Nephron progenitor cell (in vitro differentiated cells): ENCODE measurements around the gene RPL41.

Source experiments
- DNase-seq: peaks from one replicate; pipeline ENCODE4 v3.0.0; 2021
- H3K27ac Mint-ChIP-seq: 2 replicates; pipeline ENCODE4 v1.8.0; 2021; ENCODE audit warnings: mild to moderate bottlenecking, moderate library complexity, mixed read lengths
- H3K27me3 Mint-ChIP-seq: 2 replicates; pipeline ENCODE4 v1.8.0; 2021; ENCODE audit warnings: mild to moderate bottlenecking, low read depth, mixed read lengths; ENCODE audit not compliant: poor library complexity
- H3K36me3 Mint-ChIP-seq: 2 replicates; pipeline ENCODE4 v1.8.0; 2021; ENCODE audit warnings: low read depth, mixed read lengths
- H3K4me1 Mint-ChIP-seq: 2 replicates; pipeline ENCODE4 v1.8.0; 2021; ENCODE audit warnings: mixed read lengths
- H3K4me3 Mint-ChIP-seq: 2 replicates; pipeline ENCODE4 v1.8.0; 2021; ENCODE audit warnings: mild to moderate bottlenecking, moderate library complexity, mixed read lengths
- H3K9me3 Mint-ChIP-seq: 2 replicates; pipeline ENCODE4 v1.8.0; 2021; ENCODE audit warnings: mild to moderate bottlenecking, moderate library complexity, mixed read lengths
- TF ChIP-seq, protein P1 (sequence below): fragments of 200-600 bp; sonication (generic); IDR thresholded peaks from 2 replicates; pipeline ENCODE4 v1.5.0; 2021; ENCODE audit warnings: antibody characterized with exemption

Gene RPL41

DNA sequence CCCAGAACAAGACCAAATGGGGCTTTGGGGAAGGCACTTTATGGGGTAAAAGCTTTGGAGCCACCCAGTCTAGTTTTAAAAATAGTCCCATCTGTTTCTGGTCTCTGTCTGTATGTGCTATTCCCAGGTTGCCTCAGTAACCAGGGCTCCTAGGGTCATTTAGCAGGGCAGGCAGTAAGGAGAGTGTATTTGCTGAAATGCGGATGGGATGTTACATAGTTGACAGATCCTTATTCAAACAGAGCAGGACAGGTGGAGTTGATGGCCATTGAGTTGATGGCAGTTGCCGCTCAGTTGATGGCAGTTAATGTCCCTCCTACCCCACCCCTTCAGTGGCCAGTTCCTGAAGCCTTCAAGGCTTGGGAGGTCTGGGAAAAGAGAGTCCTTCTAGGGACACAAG is 6.2 kb downstream of the RPL41 start:
- no peak for DNase-seq
- no peak overlapping the region for H3K27ac Mint-ChIP-seq
- TF ChIP-seq, protein P1, sequence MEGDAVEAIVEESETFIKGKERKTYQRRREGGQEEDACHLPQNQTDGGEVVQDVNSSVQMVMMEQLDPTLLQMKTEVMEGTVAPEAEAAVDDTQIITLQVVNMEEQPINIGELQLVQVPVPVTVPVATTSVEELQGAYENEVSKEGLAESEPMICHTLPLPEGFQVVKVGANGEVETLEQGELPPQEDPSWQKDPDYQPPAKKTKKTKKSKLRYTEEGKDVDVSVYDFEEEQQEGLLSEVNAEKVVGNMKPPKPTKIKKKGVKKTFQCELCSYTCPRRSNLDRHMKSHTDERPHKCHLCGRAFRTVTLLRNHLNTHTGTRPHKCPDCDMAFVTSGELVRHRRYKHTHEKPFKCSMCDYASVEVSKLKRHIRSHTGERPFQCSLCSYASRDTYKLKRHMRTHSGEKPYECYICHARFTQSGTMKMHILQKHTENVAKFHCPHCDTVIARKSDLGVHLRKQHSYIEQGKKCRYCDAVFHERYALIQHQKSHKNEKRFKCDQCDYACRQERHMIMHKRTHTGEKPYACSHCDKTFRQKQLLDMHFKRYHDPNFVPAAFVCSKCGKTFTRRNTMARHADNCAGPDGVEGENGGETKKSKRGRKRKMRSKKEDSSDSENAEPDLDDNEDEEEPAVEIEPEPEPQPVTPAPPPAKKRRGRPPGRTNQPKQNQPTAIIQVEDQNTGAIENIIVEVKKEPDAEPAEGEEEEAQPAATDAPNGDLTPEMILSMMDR = no peak
- H3K27me3 Mint-ChIP-seq = peaks cover 3% of the 10 kb centered on the region
- H3K9me3 Mint-ChIP-seq = no peaks in the 10 kb centered on the region
- peaks cover 72% of the 10 kb centered on the region for H3K4me1 Mint-ChIP-seq
- H3K4me3 Mint-ChIP-seq = no peak overlapping the region
- H3K36me3 Mint-ChIP-seq = peaks cover 16% of the 10 kb centered on the region

DNA sequence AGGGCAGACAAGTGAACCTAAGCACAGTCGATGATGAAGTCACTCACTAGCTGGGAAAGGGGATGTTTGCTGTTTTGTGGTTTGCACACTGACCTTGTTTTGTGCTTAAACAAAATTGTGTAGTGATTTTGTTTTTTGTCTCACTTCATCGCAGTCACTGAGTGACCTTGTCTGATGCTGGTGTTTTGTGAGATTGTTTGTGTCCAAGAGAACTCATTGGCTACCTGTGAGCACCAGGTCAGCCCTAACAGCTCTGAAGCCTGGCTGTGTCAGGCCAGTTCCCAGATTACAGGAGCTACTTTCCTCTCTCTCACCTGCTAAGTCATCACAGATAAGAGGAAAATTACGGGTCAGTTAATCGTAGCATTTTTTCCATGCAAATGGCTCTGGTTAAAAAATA is 7.7 kb downstream of the RPL41 start:
- Mint-ChIP-seq H3K9me3 (no peaks in the 10 kb centered on the region), H3K36me3 (peaks cover 13% of the 10 kb centered on the region), H3K27me3 (peaks cover 3% of the 10 kb centered on the region), H3K4me1 (peaks cover 64% of the 10 kb centered on the region), H3K27ac (no peak overlapping the region), H3K4me3 (no peak overlapping the region)
- TF ChIP-seq, protein P1 = no peak
- DNase-seq = no peak

DNA sequence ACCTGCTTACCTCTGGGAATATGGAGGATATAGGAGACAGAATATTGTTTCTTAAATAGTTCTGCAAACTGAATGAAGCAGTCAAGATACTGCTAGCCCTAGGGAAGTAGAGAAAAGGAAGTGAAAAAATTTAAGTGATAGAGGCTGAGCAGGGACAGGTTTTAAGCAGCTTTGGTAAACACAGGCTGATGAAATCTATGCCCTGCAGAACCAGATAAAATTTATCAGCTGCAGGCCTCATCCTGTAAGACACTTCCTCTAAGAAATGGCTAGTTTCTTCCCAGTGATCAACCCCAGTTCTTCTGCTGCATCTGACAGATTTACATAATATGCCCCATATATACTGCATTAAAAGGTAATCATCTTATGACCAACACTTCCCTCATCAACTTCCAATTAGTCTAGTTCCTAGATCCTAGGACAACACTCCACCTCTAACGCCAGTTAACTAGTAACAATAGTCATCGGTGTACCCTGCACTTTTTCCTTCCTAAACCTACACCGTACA is 10.4 kb downstream of the RPL41 start:
- no peaks in the 10 kb centered on the region for H3K9me3 Mint-ChIP-seq
- TF ChIP-seq, protein P1 = no peak
- DNase-seq = no peak
- peaks cover 56% of the 10 kb centered on the region for H3K4me1 Mint-ChIP-seq
- H3K4me3 Mint-ChIP-seq = peak overlapping the region; percentile 92
- peaks cover 3% of the 10 kb centered on the region for H3K27me3 Mint-ChIP-seq
- H3K27ac Mint-ChIP-seq = no peak overlapping the region
- H3K36me3 Mint-ChIP-seq = peaks cover 16% of the 10 kb centered on the region

DNA sequence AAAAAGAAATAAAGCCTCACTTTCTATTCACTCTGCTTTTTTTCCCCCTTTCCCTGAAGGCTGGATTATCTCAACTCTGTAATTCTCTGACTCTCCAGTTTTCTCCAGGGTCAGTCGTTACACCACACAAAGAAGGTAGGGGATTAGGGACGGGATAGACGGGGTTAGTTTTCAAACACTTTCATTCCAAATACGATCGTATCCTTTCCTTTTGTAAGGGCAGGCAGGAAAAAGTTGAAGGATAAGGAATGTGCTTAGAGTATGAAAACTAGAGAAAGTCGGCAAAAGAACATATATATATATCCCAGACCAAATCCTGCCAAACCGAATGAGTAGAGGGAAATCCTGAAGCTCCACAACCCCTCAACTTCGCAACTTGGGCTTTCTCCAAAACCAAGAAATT is 11.1 kb downstream of the RPL41 start:
- Mint-ChIP-seq H3K4me3 (peak overlapping the region; percentile 92), H3K4me1 (peaks cover 49% of the 10 kb centered on the region), H3K27me3 (peaks cover 3% of the 10 kb centered on the region), H3K27ac (peak overlapping the region; percentile 80), H3K9me3 (no peaks in the 10 kb centered on the region), H3K36me3 (peaks cover 23% of the 10 kb centered on the region)
- TF ChIP-seq, protein P1 = no peak
- no peak for DNase-seq

DNA sequence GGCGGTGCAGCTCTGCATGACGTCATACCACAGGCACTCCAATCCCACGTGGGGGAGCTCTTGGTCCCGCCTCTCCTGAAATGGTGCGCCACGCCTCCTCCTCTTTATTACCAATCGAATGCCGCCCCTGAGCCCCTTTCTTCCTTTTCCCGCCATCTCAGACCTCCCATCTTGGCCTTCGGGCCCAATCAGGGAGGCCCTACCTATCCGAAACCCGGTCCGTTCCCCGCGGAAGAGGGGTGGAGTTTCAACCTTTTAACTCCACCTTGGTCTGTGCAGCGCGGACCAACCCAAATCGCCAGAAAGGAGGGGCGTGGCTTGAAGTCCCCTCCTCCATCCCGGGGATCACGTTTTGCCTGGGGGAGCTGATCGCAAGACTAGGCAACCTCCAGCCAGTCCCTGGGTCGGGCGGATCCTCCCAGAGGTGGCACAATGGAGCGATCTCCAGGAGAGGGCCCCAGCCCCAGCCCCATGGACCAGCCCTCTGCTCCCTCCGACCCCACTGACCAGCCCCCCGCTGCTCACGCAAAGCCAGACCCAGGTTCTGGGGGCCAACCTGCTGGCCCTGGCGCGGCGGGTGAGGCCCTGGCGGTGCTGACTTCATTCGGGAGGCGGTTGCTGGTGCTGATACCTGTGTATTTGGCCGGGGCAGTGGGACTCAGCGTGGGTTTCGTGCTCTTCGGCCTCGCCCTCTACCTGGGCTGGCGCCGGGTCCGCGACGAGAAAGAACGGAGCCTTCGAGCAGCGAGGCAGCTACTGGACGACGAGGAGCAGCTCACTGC is 11.6 kb downstream of the RPL41 start, which contains the start of gene ESYT1:
Gene ESYT1 (plus strand): TSS at position 380 of the 782 bp plus-strand sequence. CDS start 53 bp downstream, at position 433.
- DNase-seq = peak; percentile 95
- no peaks in the 10 kb centered on the region for H3K9me3 Mint-ChIP-seq
- H3K27ac Mint-ChIP-seq = peak within 1 kb of the TSS; percentile 98
- H3K36me3 Mint-ChIP-seq = peaks cover 27% of the 10 kb centered on the region
- H3K4me1 Mint-ChIP-seq = peaks cover 44% of the 10 kb centered on the region
- peaks cover 3% of the 10 kb centered on the region for H3K27me3 Mint-ChIP-seq
- TF ChIP-seq, protein P1 = no peak
- peak within 1 kb of the TSS; percentile 92 for H3K4me3 Mint-ChIP-seq
